DMS79 treated with DMSO at 0.1 percent for 48 hours (cell line): ENCODE data around the gene PTPRR.

Source experiments
- DNase-seq: peaks from one replicate; lab custom pipeline; 2025; lab: John Stamatoyannopoulos, UW

PTPRR gene

GRCh38 chr12:70644861-70645260 is 275.7 kb downstream of the PTPRR start:
- DNase-seq = no peak

GRCh38 chr12:70643939-70644338 is 276.6 kb downstream of the PTPRR start:
- no peak for DNase-seq

GRCh38 chr12:70641691-70642090 is 278.8 kb downstream of the PTPRR start:
- no peak for DNase-seq

- DNase-seq = no peak
These were observed 279.6 kb downstream of the PTPRR start for GRCh38 chr12:70640901-70641300.

GRCh38 chr12:70639535-70639934 is 281.0 kb downstream of the PTPRR start:
- no peak for DNase-seq

GRCh38 chr12:70638639-70639360 is 281.7 kb downstream of the PTPRR start:
- DNase-seq = no peak

GRCh38 chr12:70637303-70638085 is 283.0 kb downstream of the PTPRR start, which contains the start of gene PTPRB:
Gene PTPRB (minus strand): TSS chr12:70637429. CDS start chr12:70637395, 34 bp downstream.
- no peak for DNase-seq

GRCh38 chr12:70635755-70636154 is 284.8 kb downstream of the PTPRR start:
- DNase-seq = no peak

GRCh38 chr12:70628701-70629480 is 291.6 kb downstream of the PTPRR start:
- no peak for DNase-seq

GRCh38 chr12:70627677-70628076 is 292.9 kb downstream of the PTPRR start:
- no peak for DNase-seq

GRCh38 chr12:70626180-70626579 is 294.4 kb downstream of the PTPRR start:
- no peak for DNase-seq

GRCh38 chr12:70619471-70620152 is 300.9 kb downstream of the PTPRR start:
- no peak for DNase-seq

- DNase-seq = no peak
These were observed 302.2 kb downstream of the PTPRR start for GRCh38 chr12:70618371-70618770.

GRCh38 chr12:70617450-70617849 is 303.1 kb downstream of the PTPRR start:
- no peak for DNase-seq

GRCh38 chr12:70615174-70615866 is 305.2 kb downstream of the PTPRR start:
- no peak for DNase-seq

GRCh38 chr12:70609739-70610491 is 310.6 kb downstream of the PTPRR start:
- no peak for DNase-seq

GRCh38 chr12:70609203-70609602 is 311.3 kb downstream of the PTPRR start:
- no peak for DNase-seq

GRCh38 chr12:70608184-70608583 is 312.4 kb downstream of the PTPRR start:
- no peak for DNase-seq

- no peak for DNase-seq
These were observed 313.4 kb downstream of the PTPRR start for GRCh38 chr12:70607107-70607506.

- DNase-seq = no peak
These were observed 314.6 kb downstream of the PTPRR start for GRCh38 chr12:70605976-70606375.

- no peak for DNase-seq
These were observed 315.9 kb downstream of the PTPRR start for GRCh38 chr12:70604662-70605061.
